Effector memory CD4-positive, alpha-beta T cell (primary cell): ENCODE data around the gene ELMO2.

Experiments used
- DNase-seq, 3 donors: peaks; one replicate each; pipeline ENCODE4 v3.0.0-alpha.2; 2020
- H3K27ac ChIP-seq: 2 replicates; pipeline ENCODE4 v1.7.0; 2013; ENCODE audit warnings: mild to moderate bottlenecking, low read length, moderate library complexity; ENCODE audit not compliant: insufficient read depth, poor library complexity, severe bottlenecking
- H3K27me3 ChIP-seq: replicated peaks from 2 replicates; pipeline ENCODE4 v1.7.0; 2013; ENCODE audit warnings: mild to moderate bottlenecking, low read length; ENCODE audit not compliant: insufficient read depth, control insufficient read depth, poor library complexity, severe bottlenecking
- H3K36me3 ChIP-seq: 2 replicates; pipeline ENCODE4 v1.7.0; 2013; ENCODE audit warnings: mild to moderate bottlenecking, low read length, moderate library complexity; ENCODE audit not compliant: control insufficient read depth, insufficient read depth
- H3K4me1 ChIP-seq: 2 replicates; pipeline ENCODE4 v1.7.0; 2013; ENCODE audit warnings: low read length, mild to moderate bottlenecking; ENCODE audit not compliant: control insufficient read depth, insufficient read depth, poor library complexity, severe bottlenecking
- H3K4me3 ChIP-seq: 2 replicates; pipeline ENCODE4 v1.7.0; 2013; ENCODE audit warnings: low read length, low read depth, mild to moderate bottlenecking; ENCODE audit not compliant: insufficient read depth, poor library complexity, severe bottlenecking
- H3K9me3 ChIP-seq: 2 replicates; pipeline ENCODE4 v1.7.0; 2013; ENCODE audit warnings: mild to moderate bottlenecking, low read length, moderate library complexity; ENCODE audit not compliant: control insufficient read depth
- total RNA-seq, 3 donors: gene quantifications; one replicate each; lab custom pipeline; 2026; lab: John Stamatoyannopoulos, UW

Gene ELMO2, protein sequence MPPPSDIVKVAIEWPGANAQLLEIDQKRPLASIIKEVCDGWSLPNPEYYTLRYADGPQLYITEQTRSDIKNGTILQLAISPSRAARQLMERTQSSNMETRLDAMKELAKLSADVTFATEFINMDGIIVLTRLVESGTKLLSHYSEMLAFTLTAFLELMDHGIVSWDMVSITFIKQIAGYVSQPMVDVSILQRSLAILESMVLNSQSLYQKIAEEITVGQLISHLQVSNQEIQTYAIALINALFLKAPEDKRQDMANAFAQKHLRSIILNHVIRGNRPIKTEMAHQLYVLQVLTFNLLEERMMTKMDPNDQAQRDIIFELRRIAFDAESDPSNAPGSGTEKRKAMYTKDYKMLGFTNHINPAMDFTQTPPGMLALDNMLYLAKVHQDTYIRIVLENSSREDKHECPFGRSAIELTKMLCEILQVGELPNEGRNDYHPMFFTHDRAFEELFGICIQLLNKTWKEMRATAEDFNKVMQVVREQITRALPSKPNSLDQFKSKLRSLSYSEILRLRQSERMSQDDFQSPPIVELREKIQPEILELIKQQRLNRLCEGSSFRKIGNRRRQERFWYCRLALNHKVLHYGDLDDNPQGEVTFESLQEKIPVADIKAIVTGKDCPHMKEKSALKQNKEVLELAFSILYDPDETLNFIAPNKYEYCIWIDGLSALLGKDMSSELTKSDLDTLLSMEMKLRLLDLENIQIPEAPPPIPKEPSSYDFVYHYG
- total RNA-seq: 91.8 to 116 (median 114) reads per million in 3 donors

DNA sequence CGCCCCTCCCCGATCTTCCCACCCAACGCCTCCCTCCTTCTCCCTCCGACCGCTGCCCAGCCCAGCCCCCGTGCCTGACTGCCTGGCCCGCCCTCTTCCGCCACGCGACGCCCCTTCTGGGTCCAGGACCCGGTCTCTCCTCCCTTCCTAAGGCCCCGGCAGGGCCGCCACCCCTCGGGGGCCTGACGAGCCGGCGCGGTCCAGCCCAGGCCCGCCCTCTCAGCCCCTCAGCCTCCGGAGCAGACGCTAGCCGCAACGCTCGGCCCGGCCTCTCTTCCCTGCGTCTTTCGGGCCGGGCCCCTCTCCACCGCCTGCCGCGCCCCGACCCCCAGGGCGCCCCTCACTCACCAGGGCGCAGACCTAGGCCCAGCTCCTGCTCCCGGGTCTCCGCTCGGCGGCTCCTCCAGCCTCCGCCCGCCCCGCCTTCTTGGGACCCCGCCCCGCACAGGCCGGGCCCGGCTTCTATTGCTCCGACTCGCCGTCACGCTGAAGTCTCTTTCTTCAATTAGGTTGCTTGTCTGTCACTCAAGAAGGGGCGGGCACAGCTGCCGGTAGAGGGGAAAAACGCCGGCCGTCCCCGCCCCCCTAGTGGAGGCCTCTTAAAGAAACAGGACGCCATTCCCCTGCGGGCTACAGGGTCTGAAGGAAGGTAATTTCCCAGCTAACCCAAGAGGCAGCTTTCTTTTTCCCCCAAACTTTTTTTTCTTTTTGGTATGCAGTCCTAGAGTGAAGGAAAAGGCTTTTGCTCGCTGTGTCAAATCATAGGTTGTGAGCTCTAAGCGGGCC, at the start of gene ELMO2:
TSS of gene ELMO2 (minus strand) at position 416 of the 786 bp plus-strand sequence. CDS start 12,133 bp downstream, outside the sequence.
- Histone ChIP-seq H3K9me3 (no peaks in the 10 kb centered on the region), H3K27ac (peak within 1 kb of the TSS; percentile 96), H3K27me3 (no peaks in the 10 kb centered on the region), H3K4me1 (peaks cover 53% of the 10 kb centered on the region), H3K4me3 (peak within 1 kb of the TSS; percentile 97), H3K36me3 (no peaks in the 10 kb centered on the region)
- peak; percentile 91 to 96 (median 94) for DNase-seq

- H3K36me3 ChIP-seq: no peaks in the 10 kb centered on the region
- peaks cover 8% of the 10 kb centered on the region for H3K9me3 ChIP-seq
- no peak for DNase-seq
- no peaks in the 10 kb centered on the region for H3K4me1 ChIP-seq
- H3K27ac ChIP-seq: no peak overlapping the region
- no peak overlapping the region for H3K4me3 ChIP-seq
- H3K27me3 ChIP-seq: peaks cover 7% of the 10 kb centered on the region
Observed at GRCh38 chr20:46455729-46456128, 49.3 kb upstream of the ELMO2 start.

DNA sequence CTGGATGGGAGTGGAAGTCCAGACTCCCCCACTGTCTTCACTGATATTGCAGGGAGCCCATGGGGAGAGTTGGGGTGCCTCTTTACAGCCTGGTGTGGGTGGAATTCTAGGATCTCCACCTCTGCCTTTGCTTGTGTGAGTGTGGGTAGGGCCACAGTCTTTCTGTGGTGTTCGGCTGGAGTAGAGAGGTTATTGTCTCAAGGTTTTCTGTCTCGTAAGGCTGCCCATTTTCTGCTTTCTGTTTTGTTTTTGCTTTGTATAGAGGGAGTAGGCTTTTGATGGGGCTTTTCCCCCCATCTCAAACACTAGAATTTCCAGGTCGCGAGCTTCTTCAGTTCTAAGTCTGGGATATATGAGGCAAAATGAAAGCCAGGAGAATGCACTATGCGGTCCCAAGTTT, 40.4 kb upstream of the ELMO2 start:
- no peaks in the 10 kb centered on the region for H3K27me3 ChIP-seq
- DNase-seq: no peak
- no peak overlapping the region for H3K27ac ChIP-seq
- H3K9me3 ChIP-seq: no peaks in the 10 kb centered on the region
- H3K36me3 ChIP-seq: no peaks in the 10 kb centered on the region
- no peaks in the 10 kb centered on the region for H3K4me1 ChIP-seq
- no peak overlapping the region for H3K4me3 ChIP-seq

GRCh38 chr20:46439837-46440236, 33.4 kb upstream of the ELMO2 start:
- DNase-seq: no peak
- Histone ChIP-seq H3K4me1 (no peaks in the 10 kb centered on the region), H3K36me3 (no peaks in the 10 kb centered on the region), H3K9me3 (no peaks in the 10 kb centered on the region), H3K27me3 (no peaks in the 10 kb centered on the region), H3K27ac (no peak overlapping the region), H3K4me3 (no peak overlapping the region)

GRCh38 chr20:46438156-46438750, 31.8 kb upstream of the ELMO2 start:
- Histone ChIP-seq H3K36me3 (no peaks in the 10 kb centered on the region), H3K4me3 (no peak overlapping the region), H3K9me3 (no peaks in the 10 kb centered on the region), H3K27ac (no peak overlapping the region), H3K4me1 (no peaks in the 10 kb centered on the region), H3K27me3 (no peaks in the 10 kb centered on the region)
- peak in 1 of 3 donors; percentile 8 for DNase-seq

GRCh38 chr20:46435146-46435545, 28.7 kb upstream of the ELMO2 start:
- no peak overlapping the region for H3K27ac ChIP-seq
- peaks cover 5% of the 10 kb centered on the region for H3K27me3 ChIP-seq
- no peak for DNase-seq
- H3K36me3 ChIP-seq: no peaks in the 10 kb centered on the region
- H3K4me3 ChIP-seq: no peak overlapping the region
- H3K4me1 ChIP-seq: no peaks in the 10 kb centered on the region
- no peaks in the 10 kb centered on the region for H3K9me3 ChIP-seq

GRCh38 chr20:46434597-46434996, 28.2 kb upstream of the ELMO2 start:
- no peaks in the 10 kb centered on the region for H3K36me3 ChIP-seq
- no peak for DNase-seq
- H3K9me3 ChIP-seq: no peaks in the 10 kb centered on the region
- H3K27ac ChIP-seq: no peak overlapping the region
- H3K4me3 ChIP-seq: no peak overlapping the region
- H3K4me1 ChIP-seq: no peaks in the 10 kb centered on the region
- peaks cover 5% of the 10 kb centered on the region for H3K27me3 ChIP-seq

DNA sequence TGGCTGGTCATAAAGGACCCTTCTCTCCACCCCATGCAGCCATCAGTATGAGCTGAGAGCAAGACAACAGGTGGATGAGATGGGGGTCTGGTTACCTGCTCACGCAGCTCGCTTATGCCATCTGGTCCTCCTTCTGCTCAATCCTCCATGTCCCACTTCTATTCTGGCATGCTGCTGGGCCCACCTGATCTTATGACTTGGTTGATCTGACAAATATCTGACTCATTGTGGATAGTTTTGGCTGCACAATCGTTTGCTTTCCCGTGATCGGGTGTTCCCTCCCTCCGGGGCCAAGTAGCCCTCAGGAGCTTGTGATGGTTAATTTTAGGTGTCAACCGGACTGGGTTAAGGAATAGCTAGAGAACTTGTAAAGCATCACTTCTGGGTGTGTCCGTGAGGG, 26.6 kb upstream of the ELMO2 start:
- no peak for DNase-seq
- Histone ChIP-seq H3K9me3 (no peaks in the 10 kb centered on the region), H3K36me3 (no peaks in the 10 kb centered on the region), H3K27ac (no peak overlapping the region), H3K4me3 (no peak overlapping the region), H3K27me3 (peaks cover 5% of the 10 kb centered on the region), H3K4me1 (no peaks in the 10 kb centered on the region)

DNA sequence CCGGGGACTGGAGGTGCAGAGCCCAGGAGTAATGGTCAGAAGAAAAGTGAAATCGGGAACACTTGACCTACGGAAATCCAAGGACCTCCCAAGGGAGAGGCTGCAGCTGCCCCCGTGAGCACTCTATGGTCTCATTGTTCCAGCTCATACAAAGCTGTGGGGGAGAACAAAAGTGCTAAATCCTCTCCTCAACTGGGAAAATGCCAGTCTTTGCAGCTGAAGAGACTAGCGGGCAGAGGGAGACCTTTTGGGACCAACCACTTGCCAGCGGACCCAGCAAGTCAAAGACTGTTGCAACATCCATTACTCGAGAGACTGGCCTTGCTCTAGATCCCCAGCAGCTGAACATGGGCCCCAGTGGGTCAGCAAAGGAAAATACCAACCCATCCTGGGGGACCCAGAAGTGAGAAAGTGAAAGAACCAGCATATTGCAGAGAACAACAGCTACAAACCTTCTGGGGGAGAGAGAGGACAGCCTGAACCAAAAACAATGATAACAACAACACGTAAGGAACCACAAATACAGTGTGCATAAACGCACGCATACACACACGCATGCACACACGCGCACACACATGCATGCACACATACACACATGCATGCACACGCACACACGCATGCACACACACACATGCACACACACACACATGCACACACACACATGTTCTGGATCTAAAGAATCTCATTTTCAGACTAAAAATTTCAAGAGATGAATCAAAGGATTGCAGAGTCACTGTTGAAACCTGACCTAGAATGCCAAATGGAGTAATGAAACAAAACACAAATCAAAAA, 24.7 kb upstream of the ELMO2 start:
- Histone ChIP-seq H3K36me3 (no peaks in the 10 kb centered on the region), H3K4me1 (no peaks in the 10 kb centered on the region), H3K27ac (no peak overlapping the region), H3K9me3 (no peaks in the 10 kb centered on the region), H3K27me3 (peaks cover 5% of the 10 kb centered on the region), H3K4me3 (no peak overlapping the region)
- no peak for DNase-seq
